ENCODE measurements around the gene CAPN13. TPM values are rescaled to one million over a fixed set of nuclear protein-coding genes. Genes with fewer than 3 reads are reported as not detected.

CAPN13 gene
- total RNA-seq, 4 donors from 2014 or later = 38.0 to 396 (median 330) TPM

- H3K4me1 ChIP-seq = no peaks in the 10 kb centered on the region
- no peak overlapping the region for H3K4me3 ChIP-seq
- no peak overlapping the region for H3K27ac ChIP-seq
- no peak for TF ChIP-seq CTCF (IDR thresholded peaks at IDR 0.05)
- TF ChIP-seq POLR2A (IDR thresholded peaks at IDR 0.05) = no peak
- H3K9me3 ChIP-seq = no peaks in the 10 kb centered on the region
- no peaks in the 10 kb centered on the region for H3K36me3 ChIP-seq
- H3K27me3 ChIP-seq = no peaks in the 10 kb centered on the region
- no peak for DNase-seq
These were observed 129.3 kb downstream of the CAPN13 start for GRCh38 chr2:30677861-30678385.

GRCh38 chr2:30677231-30677630 lies 130.0 kb downstream of the CAPN13 start:
- DNase-seq = no peak
- H3K27me3 ChIP-seq = no peaks in the 10 kb centered on the region
- H3K4me3 ChIP-seq = no peak overlapping the region
- no peaks in the 10 kb centered on the region for H3K36me3 ChIP-seq
- TF ChIP-seq POLR2A (IDR thresholded peaks at IDR 0.05) = no peak
- no peak for TF ChIP-seq CTCF (IDR thresholded peaks at IDR 0.05)
- no peak overlapping the region for H3K27ac ChIP-seq
- no peaks in the 10 kb centered on the region for H3K9me3 ChIP-seq
- H3K4me1 ChIP-seq = no peaks in the 10 kb centered on the region

GRCh38 chr2:30675758-30676157 lies 131.5 kb downstream of the CAPN13 start:
- H3K36me3 ChIP-seq = no peaks in the 10 kb centered on the region
- H3K27ac ChIP-seq = no peak overlapping the region
- no peak for DNase-seq
- H3K9me3 ChIP-seq = no peaks in the 10 kb centered on the region
- TF ChIP-seq POLR2A (IDR thresholded peaks at IDR 0.05) = no peak
- TF ChIP-seq CTCF (IDR thresholded peaks at IDR 0.05) = no peak
- H3K4me1 ChIP-seq = no peaks in the 10 kb centered on the region
- no peak overlapping the region for H3K4me3 ChIP-seq
- H3K27me3 ChIP-seq = no peaks in the 10 kb centered on the region

- no peaks in the 10 kb centered on the region for H3K27me3 ChIP-seq
- no peaks in the 10 kb centered on the region for H3K4me1 ChIP-seq
- no peak for DNase-seq
- no peak overlapping the region for H3K4me3 ChIP-seq
- no peak overlapping the region for H3K27ac ChIP-seq
- H3K9me3 ChIP-seq = no peaks in the 10 kb centered on the region
- TF ChIP-seq CTCF (IDR thresholded peaks at IDR 0.05) (no peak), POLR2A (IDR thresholded peaks at IDR 0.05) (no peak)
- H3K36me3 ChIP-seq = no peaks in the 10 kb centered on the region
These were observed 134.1 kb downstream of the CAPN13 start for GRCh38 chr2:30673127-30673526.

Small RNA genes within 50 kb of the gene (small RNA-seq; reads per million reads assigned to genes)
- 0 reads per million in 2 donors for gene AC092569.1

Measured in Peyer's patch (tissue), 4 donors.